GM12875 (cell line): ENCODE data around the gene GNRH2.
"Not testable (repeated sequence)": the region's sequence is repeated elsewhere in the genome, so short reads cannot be mapped to it uniquely, and the experiment has no call there.

Source experiments
- H3K4me3 ChIP-seq: one replicate; pipeline ENCODE4 v1.5.1; 2011; ENCODE audit warnings: low read depth, low read length, control low read depth
- TF ChIP-seq, protein P1 (sequence below): IDR thresholded peaks from 2 replicates; pipeline ENCODE4 v1.5.1; 2011; ENCODE audit warnings: low read depth, mild to moderate bottlenecking, control low read depth, inconsistent platforms, low read length, moderate library complexity, borderline replicate concordance; ENCODE audit not compliant: insufficient read depth

The GNRH2 gene

DNA sequence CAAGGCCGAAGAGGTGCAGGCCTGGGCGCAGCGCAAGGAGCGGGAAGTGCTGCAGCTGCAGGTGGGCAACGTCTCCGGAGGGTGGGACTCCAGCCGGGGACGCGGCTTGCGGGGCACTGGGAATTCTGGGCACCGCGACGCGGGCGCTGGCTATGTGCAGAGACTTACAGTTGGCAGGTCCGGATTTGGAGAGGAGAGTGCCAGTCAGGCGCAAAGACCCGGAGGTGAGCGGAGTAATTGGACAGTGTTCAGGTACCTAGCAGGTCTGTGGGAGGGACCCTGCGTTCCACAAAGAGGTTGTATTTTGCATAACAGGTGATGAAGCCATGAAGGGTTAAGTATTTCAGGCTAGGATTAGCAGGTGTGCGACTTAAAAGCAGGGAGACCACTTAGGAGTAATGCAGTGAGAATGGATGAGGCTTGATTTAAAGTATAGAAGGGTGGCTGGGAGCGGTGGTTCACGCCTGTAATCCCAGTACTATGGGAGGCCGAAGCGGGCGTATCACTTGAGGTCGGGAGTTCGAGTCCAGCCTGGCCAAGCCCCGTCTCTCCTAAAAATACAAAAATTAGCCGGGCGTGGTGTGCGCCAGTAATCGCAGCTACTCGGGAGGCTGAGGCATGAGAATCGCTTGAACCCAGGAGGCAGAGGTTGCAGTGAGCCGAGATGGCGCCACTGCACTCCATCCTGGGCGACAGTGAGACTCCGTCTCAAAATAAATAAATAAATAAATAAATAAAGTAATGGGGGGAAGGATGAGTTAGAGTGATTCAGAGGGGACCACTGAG is 3.4 kb downstream of the GNRH2 start:
- TF ChIP-seq, protein P1, sequence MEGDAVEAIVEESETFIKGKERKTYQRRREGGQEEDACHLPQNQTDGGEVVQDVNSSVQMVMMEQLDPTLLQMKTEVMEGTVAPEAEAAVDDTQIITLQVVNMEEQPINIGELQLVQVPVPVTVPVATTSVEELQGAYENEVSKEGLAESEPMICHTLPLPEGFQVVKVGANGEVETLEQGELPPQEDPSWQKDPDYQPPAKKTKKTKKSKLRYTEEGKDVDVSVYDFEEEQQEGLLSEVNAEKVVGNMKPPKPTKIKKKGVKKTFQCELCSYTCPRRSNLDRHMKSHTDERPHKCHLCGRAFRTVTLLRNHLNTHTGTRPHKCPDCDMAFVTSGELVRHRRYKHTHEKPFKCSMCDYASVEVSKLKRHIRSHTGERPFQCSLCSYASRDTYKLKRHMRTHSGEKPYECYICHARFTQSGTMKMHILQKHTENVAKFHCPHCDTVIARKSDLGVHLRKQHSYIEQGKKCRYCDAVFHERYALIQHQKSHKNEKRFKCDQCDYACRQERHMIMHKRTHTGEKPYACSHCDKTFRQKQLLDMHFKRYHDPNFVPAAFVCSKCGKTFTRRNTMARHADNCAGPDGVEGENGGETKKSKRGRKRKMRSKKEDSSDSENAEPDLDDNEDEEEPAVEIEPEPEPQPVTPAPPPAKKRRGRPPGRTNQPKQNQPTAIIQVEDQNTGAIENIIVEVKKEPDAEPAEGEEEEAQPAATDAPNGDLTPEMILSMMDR = no peak
- peak overlapping the region; percentile 75 for H3K4me3 ChIP-seq

DNA sequence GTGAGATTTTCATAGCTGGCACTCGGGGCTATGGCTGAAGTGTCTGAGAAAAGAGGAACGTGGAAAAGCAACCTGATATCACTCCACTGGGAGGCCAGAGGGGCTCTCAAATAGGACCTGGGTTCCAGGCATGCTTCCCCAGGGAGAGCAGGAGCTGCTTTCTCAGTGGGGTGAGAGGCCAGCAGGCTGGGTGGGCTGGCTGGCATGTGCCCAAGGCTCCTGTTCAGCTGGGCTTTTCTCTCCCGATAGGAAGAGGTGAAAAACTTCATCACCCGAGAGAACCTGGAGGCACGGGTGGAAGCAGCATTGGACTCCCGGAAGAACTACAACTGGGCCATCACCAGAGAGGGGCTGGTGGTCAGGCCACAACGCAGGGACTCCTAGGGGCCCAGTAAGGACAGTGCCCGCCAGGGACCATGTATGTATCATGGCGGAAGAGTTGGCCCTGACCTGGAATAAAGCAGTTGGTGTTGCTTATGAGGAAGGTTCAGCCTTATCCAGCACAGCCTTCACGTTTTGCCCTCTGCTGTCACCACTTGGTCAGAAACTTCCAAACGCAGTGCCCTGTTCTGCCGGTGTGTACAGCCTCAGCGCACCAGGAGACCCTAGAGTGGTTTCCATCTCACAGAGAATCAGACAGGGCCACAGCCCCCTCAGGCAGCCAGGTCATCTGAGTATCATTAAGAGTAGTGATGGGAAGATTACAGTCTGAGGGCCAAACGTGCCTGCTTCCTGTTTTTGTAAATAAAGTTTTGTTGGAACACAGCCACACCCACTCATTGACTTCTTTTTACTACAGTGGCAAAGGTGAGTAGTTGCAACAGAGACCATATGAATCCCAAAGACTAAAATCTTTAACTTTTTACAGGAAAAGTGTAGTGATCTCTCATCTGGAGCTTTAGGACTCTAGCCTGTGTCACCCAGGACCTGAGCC is 4.3 kb downstream of the GNRH2 start:
- TF ChIP-seq, protein P1 = no peak

DNA sequence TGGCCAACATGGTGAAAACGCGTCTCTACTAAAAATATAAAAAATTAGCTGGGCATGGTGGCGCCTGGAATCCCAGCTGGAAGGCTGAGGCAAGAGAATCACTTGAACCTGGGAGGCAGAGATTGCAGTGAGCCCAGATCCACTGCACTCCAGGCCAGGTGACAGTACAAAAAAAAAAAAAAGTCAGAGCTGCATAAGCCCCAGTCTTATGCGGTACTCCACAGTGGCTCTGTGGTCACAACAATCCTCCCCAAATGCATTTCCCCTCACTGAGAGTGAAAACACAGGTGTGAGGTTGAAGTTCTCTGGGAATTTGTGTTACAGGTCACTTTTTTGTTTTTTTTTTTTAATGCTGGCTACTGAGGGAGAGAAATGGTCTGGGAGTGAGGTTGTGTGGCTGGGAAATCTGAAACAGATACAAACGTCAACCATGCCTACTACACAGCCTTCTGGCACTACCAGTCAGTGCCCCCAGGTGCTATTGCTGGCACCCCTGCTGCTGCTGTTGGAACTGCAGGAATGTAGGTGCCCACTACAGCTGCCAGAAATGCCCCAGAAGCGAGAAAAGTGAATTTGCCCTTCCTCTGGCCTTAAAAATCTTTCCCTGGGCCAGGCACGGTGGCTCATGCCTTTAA is 8.1 kb downstream of the GNRH2 start:
- TF ChIP-seq, protein P1 = no peak
- H3K4me3 ChIP-seq = no peak overlapping the region

More for the DNA sequence above, 4.3 kb downstream of the GNRH2 start:
- no peak overlapping the region for H3K4me3 ChIP-seq

DNA sequence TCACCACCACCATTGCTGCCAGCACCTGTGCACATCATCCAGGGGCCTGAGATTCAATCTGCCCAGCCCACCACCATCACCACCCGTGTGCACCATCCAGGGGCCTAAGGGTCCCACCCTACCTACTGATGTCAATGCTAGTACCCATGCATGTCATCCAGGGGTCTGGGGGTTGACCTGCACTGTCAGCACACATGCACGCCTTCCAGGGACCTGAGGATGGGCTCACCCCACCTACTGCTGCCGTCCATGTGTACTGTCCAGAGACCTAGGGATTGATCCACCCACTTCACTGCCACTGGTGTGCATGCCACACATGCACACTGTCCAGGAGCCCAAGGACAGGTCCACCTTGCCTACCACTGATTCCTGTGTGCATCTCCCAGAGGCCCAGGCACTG is 16.1 kb downstream of the GNRH2 start:
- TF ChIP-seq, protein P1 = no peak

DNA sequence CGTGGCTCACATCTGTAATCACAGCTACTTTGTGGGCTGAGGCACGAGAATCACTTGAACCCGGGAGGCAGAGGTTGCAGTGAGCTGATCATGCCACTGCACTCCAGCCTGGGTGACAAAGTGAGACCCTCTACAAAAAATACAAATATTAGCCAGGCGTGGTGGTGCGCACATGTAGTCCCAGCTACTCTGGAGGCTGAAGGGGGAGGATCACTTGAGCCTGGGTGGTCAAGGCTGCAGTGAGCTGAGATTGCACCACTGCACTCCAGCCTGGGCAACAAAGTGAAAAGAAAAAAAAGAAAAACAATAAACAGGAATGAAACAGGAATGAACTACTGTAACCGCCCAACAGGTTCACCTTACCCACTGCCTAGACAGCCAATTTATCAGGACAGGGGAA is 20.7 kb downstream of the GNRH2 start:
- H3K4me3 ChIP-seq = not testable (repeated sequence)

More for the DNA sequence above, 16.1 kb downstream of the GNRH2 start:
- no peak overlapping the region for H3K4me3 ChIP-seq

DNA sequence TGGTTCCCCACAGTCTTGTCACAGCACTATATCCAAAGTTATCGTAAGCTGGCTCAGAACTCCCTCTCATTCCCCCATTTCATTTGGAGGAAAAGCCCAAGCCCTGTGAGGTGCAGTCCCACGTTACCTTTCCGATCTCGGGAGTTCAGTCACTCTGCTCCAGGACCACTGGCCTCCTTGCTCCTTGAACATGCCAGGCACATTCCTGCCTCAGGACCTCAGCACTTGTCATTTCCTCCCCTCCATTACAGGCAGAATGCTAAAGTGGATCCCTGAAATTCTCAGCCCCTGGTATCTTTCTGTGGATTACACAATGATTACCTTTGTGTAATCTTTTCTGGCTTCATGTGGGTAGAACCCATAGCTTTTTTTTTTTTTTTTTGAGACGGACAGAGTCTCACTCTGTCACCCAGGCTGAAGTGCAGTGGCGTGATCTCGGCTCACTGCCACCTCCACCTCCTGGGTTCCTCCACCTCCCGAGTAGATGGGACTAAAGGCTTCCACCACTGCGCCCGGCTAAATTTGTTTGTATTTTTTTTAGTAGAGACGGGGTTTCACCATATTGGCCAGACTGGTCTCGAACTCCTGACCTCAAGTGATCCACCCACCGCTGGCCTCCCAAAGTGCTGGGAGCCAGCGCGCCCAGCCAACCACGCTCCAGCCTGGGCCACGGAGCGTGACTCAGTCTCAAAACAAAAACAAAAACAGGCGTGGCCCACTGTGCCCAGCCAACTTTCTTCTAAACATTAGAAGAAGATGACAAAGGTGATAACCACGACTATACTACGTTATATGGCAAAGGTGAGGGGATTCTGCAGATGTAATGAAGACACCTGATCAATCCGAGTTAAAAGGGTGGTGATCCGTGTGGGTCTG is 24.0 kb downstream of the GNRH2 start:
- TF ChIP-seq, protein P1 = no peak

DNA sequence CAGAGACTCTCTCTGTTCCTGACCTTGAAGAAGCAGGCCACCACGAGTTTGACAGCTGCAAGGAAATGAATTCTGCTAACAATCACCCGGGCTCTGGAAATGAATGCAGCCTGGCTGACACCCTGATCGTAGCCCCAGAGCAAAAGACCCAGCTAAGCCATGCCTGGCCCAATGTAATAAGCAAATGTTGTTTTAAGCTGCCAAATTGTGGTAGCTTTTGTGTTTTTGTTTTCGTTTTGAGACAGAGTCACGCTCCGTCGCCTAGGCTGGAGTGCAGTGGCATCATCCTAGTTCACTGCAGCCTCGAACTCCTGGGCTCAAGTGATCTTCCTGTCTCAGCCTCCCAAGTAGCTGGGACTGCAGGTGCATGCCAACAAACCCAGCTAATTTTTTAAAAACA is 24.7 kb downstream of the GNRH2 start:
- TF ChIP-seq, protein P1 = no peak
- no peak overlapping the region for H3K4me3 ChIP-seq

More for the DNA sequence above, 24.0 kb downstream of the GNRH2 start:
- H3K4me3 ChIP-seq = no peak overlapping the region
